CD8-positive, alpha-beta memory T cell (primary cell): Measurements from ENCODE around the gene HEPHL1. TPM values are rescaled to one million over a fixed set of nuclear protein-coding genes. Genes with fewer than 3 reads are reported as not detected.

Source experiments
- CTCF ChIA-PET: fragments of 350-600 bp; sonication (Branson Sonifier 250); formaldehyde crosslinking; loops from one replicate; lab custom pipeline; 2021; ENCODE audit warnings: antibody characterized with exemption; lab: Charles Lee
- POLR2A ChIA-PET: fragments of 350-600 bp; sonication (Branson Sonifier 250); formaldehyde crosslinking; loops from one replicate; lab custom pipeline; 2021; ENCODE audit warnings: antibody characterized with exemption; lab: Charles Lee
- DNase-seq, 5 donors: peaks; one replicate each; pipeline versions ENCODE4 v3.0.0 to v3.0.0-alpha.2; 2020 to 2022; ENCODE audit warnings: mixed read lengths in 1 of 5
- H3K27ac ChIP-seq: one replicate; pipeline ENCODE4 v1.7.0; 2013; ENCODE audit warnings: low read depth, mild to moderate bottlenecking, low read length, moderate library complexity
- H3K27me3 ChIP-seq: 2 replicates; pipeline ENCODE4 v1.7.0; 2013; ENCODE audit warnings: low read length, mild to moderate bottlenecking; ENCODE audit not compliant: insufficient read depth, poor library complexity, severe bottlenecking
- H3K36me3 ChIP-seq: 2 replicates; pipeline ENCODE4 v1.7.0; 2013; ENCODE audit warnings: mild to moderate bottlenecking, low read length, moderate library complexity; ENCODE audit not compliant: insufficient read depth
- H3K4me1 ChIP-seq: 2 replicates; pipeline ENCODE4 v1.7.0; 2013; ENCODE audit warnings: mild to moderate bottlenecking, low read length, moderate library complexity; ENCODE audit not compliant: insufficient read depth
- H3K4me3 ChIP-seq: 2 replicates; pipeline ENCODE4 v1.7.0; 2013; ENCODE audit warnings: mild to moderate bottlenecking, low read length
- H3K9me3 ChIP-seq: 2 replicates; pipeline ENCODE4 v1.7.0; 2013; ENCODE audit warnings: mild to moderate bottlenecking, low read length
- H3K27ac Mint-ChIP-seq, 8 donors: one replicate each; pipeline ENCODE4 v1.8.0; 2020 to 2021; ENCODE audit warnings: mixed read lengths in 8 of 8, mild to moderate bottlenecking in 6 of 8, inconsistent platforms in 3 of 8, moderate library complexity in 3 of 8
- H3K27me3 Mint-ChIP-seq, 2 donors: one replicate each; pipeline ENCODE4 v1.8.0; 2020 to 2021; ENCODE audit warnings: mixed read lengths in 2 of 2, mild to moderate bottlenecking in 1 of 2, moderate library complexity in 1 of 2
- H3K36me3 Mint-ChIP-seq, 3 donors: one replicate each; pipeline ENCODE4 v1.8.0; 2020 to 2021; ENCODE audit warnings: mixed read lengths in 3 of 3, inconsistent platforms in 1 of 3, mild to moderate bottlenecking in 1 of 3
- H3K4me1 Mint-ChIP-seq, 3 donors: one replicate each; pipeline ENCODE4 v1.8.0; 2020 to 2021; ENCODE audit warnings: mixed read lengths in 3 of 3, inconsistent platforms in 1 of 3, mild to moderate bottlenecking in 1 of 3
- H3K4me3 Mint-ChIP-seq, 7 donors: one replicate each; pipeline ENCODE4 v1.8.0; 2020 to 2021; ENCODE audit warnings: mixed read lengths in 7 of 7, mild to moderate bottlenecking in 6 of 7, moderate library complexity in 4 of 7, inconsistent platforms in 2 of 7
- H3K9me3 Mint-ChIP-seq, 5 donors: one replicate each; pipeline ENCODE4 v1.8.0; 2020 to 2022; ENCODE audit warnings: mixed read lengths in 5 of 5, mild to moderate bottlenecking in 3 of 5, moderate library complexity in 2 of 5, inconsistent platforms in 1 of 5
- polyA plus RNA-seq: library from polyadenylated mRNA; unstranded; fragments of 300-500 nt; fragmentation: Illumina TruSeq; gene quantifications from one replicate; pipeline ENCODE4 v1.2.3, GENCODE V29; 2021
- total RNA-seq, 2 experiments: library from RNA; stranded (reverse); gene quantifications; one replicate each; pipeline ENCODE4 v1.2.3, GENCODE V29; 2021

HEPHL1 gene
- total and polyA plus RNA-seq, 3 experiments from 2014 or later = not detected

DNA sequence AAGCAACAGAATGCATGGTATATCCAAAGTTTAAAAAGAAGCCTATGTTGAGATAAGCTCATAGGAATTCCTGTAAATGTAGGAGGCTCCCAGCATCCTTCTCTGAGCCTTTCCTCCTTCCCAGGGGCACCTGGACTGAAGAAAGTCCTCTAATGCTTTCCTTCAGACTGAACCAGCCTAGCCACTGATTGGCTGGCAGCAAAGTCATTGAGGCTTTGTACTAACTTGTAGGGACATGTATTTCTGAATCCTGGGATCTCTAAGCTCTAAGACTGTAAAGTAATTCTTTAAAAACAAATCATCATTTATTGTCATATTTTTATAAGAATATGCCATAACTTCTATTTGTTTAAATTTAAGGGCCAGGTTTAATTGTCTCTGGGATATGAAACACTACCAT, 83.6 kb downstream of the HEPHL1 start:
- H3K36me3 ChIP-seq = no peaks in the 10 kb centered on the region
- peaks cover 0 to 12% (median 0%) of the 10 kb centered on the region in 5 donors for H3K9me3 Mint-ChIP-seq
- H3K36me3 Mint-ChIP-seq = peaks cover 0 to 6% (median 0%) of the 10 kb centered on the region in 3 donors
- H3K27ac Mint-ChIP-seq = no peak overlapping the region
- H3K27me3 ChIP-seq = no peaks in the 10 kb centered on the region
- H3K27ac ChIP-seq = no peak overlapping the region
- H3K27me3 Mint-ChIP-seq = peaks cover 7 to 43% of the 10 kb centered on the region in 2 donors
- no peak for DNase-seq
- ChIA-PET CTCF (no interaction called here), POLR2A (no interaction called here)
- no peaks in the 10 kb centered on the region for H3K9me3 ChIP-seq
- no peaks in the 10 kb centered on the region for H3K4me1 Mint-ChIP-seq
- H3K4me3 Mint-ChIP-seq = no peak overlapping the region
- no peak overlapping the region for H3K4me3 ChIP-seq
- no peaks in the 10 kb centered on the region for H3K4me1 ChIP-seq

DNA sequence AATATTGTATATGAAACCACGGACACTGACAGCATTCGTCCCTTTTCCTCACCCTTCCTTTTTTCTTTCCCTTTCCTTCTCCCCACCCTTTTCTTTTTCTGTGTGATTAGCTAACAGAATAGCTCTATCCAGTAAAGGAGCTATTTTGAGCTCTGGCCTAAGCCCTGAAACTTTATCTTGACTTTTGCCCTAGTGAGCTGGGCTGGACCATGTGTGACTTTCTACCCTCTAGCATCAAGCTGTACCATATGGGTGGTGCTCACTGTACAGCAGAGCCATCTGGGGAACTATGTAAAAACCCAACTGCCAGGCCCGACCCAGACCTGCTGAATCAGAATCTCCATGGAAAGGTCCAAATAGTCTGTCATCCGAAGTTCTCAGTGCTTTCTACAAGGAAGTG, 85.6 kb downstream of the HEPHL1 start:
- POLR2A ChIA-PET = no interaction called here
- H3K36me3 ChIP-seq = no peaks in the 10 kb centered on the region
- no peak overlapping the region for H3K27ac ChIP-seq
- DNase-seq = no peak
- H3K36me3 Mint-ChIP-seq = peaks cover 0 to 10% (median 0%) of the 10 kb centered on the region in 3 donors
- H3K4me3 ChIP-seq = no peak overlapping the region
- CTCF ChIA-PET = no interaction called here
- H3K27me3 Mint-ChIP-seq = peaks cover 11 to 47% of the 10 kb centered on the region in 2 donors
- peaks cover 0 to 5% (median 0%) of the 10 kb centered on the region in 5 donors for H3K9me3 Mint-ChIP-seq
- no peaks in the 10 kb centered on the region for H3K4me1 ChIP-seq
- no peak overlapping the region for H3K27ac Mint-ChIP-seq
- H3K4me1 Mint-ChIP-seq = no peaks in the 10 kb centered on the region
- no peaks in the 10 kb centered on the region for H3K9me3 ChIP-seq
- H3K27me3 ChIP-seq = no peaks in the 10 kb centered on the region
- H3K4me3 Mint-ChIP-seq = no peak overlapping the region

DNA sequence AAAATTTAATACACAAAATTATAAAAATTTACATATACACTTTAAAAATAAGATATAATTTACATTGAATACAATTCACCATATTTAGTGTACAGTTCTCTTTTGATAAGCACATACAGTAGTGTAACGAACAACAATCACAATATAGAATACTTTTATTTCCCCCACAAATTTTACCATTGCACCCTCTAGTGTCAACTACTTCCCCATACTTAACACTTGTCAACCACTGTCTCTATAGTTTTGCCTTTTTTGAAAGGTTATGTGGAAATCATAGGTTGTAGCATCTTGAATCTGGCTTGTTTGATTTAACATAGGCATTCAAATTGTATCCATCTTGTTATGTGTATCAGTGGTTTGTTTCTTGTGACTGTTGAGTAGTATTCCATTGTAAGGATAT, 86.2 kb downstream of the HEPHL1 start:
- H3K9me3 Mint-ChIP-seq = peaks cover 0 to 4% (median 0%) of the 10 kb centered on the region in 5 donors
- H3K27ac ChIP-seq = no peak overlapping the region
- H3K4me1 ChIP-seq = no peaks in the 10 kb centered on the region
- no peaks in the 10 kb centered on the region for H3K9me3 ChIP-seq
- H3K27me3 Mint-ChIP-seq = peaks cover 11 to 46% of the 10 kb centered on the region in 2 donors
- no peaks in the 10 kb centered on the region for H3K4me1 Mint-ChIP-seq
- no peaks in the 10 kb centered on the region for H3K27me3 ChIP-seq
- CTCF ChIA-PET = no interaction called here
- no peaks in the 10 kb centered on the region for H3K36me3 ChIP-seq
- POLR2A ChIA-PET = no interaction called here
- H3K4me3 ChIP-seq = no peak overlapping the region
- no peak overlapping the region for H3K27ac Mint-ChIP-seq
- no peak for DNase-seq
- peaks cover 0 to 10% (median 0%) of the 10 kb centered on the region in 3 donors for H3K36me3 Mint-ChIP-seq
- H3K4me3 Mint-ChIP-seq = no peak overlapping the region

DNA sequence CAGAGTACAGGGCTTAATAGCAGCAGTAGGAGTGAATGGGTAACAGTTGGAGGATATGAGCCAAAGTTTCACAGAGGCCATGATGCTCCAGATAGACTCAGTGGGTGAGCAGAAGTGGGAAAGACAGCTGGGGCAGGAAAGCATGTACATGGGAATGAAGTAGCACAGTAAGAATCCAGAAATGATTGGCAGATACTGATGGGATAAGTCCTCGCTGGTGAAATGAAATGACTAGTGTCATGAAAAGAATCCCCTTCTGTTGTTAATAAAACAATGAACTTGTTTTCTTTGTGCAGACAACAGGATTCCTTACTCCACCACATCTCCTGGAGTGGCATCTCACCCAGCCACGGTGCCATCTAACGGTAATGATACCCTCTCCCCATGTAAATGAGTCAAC, 90.1 kb downstream of the HEPHL1 start:
- Histone ChIP-seq H3K9me3 (no peaks in the 10 kb centered on the region), H3K27me3 (no peaks in the 10 kb centered on the region), H3K27ac (no peak overlapping the region), H3K4me3 (no peak overlapping the region), H3K36me3 (no peaks in the 10 kb centered on the region), H3K4me1 (no peaks in the 10 kb centered on the region)
- Mint-ChIP-seq H3K27ac (no peak overlapping the region), H3K27me3 (peaks cover 10 to 63% of the 10 kb centered on the region in 2 donors), H3K4me1 (no peaks in the 10 kb centered on the region), H3K36me3 (peaks cover 0 to 7% (median 0%) of the 10 kb centered on the region in 3 donors), H3K9me3 (peaks cover 0 to 3% (median 0%) of the 10 kb centered on the region in 5 donors), H3K4me3 (no peak overlapping the region)
- DNase-seq = no peak
- ChIA-PET POLR2A (no interaction called here), CTCF (no interaction called here)

DNA sequence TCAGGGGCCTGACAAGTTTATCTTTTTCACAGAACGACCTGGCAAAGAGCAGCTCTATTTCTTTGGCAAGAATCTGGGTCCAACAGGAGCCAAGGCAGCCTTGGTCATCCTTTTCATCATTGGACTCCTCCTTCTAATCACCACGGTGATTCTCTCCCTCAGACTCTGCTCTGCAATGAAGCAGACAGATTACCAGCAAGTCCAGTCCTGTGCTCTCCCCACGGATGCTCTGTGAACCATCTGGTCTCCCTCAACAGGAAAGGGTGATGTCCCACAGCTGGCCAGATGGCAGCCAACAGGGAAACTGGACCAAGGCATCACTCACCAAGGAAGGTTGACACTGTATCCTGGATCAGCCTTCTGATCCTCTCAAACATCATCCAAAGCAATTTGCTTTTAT, 90.5 kb downstream of the HEPHL1 start:
- DNase-seq = no peak
- H3K4me3 ChIP-seq = no peak overlapping the region

GRCh38 chr11:94112206-94112953, 91.2 kb downstream of the HEPHL1 start:
- Histone ChIP-seq H3K27ac (no peak overlapping the region), H3K4me1 (no peaks in the 10 kb centered on the region), H3K27me3 (no peaks in the 10 kb centered on the region), H3K9me3 (no peaks in the 10 kb centered on the region), H3K4me3 (no peak overlapping the region), H3K36me3 (no peaks in the 10 kb centered on the region)
- no peak overlapping the region for H3K27ac Mint-ChIP-seq
- ChIA-PET CTCF (interaction anchor here (1.4 kb wide), 1 partner anchor 38 kb away, joined by 3 read pairs; no protein-coding TSS in a partner anchor), POLR2A (no interaction called here)
- no peaks in the 10 kb centered on the region for H3K4me1 Mint-ChIP-seq
- no peak overlapping the region for H3K4me3 Mint-ChIP-seq
- H3K36me3 Mint-ChIP-seq = peaks cover 0 to 3% (median 0%) of the 10 kb centered on the region in 3 donors
- H3K9me3 Mint-ChIP-seq = no peaks in the 10 kb centered on the region
- H3K27me3 Mint-ChIP-seq = peaks cover 11 to 62% of the 10 kb centered on the region in 2 donors
- no peak for DNase-seq

More for the DNA sequence above, 90.5 kb downstream of the HEPHL1 start:
- no peak overlapping the region for H3K27ac Mint-ChIP-seq
- ChIA-PET POLR2A (no interaction called here), CTCF (no interaction called here)
- Histone ChIP-seq H3K27ac (no peak overlapping the region), H3K27me3 (no peaks in the 10 kb centered on the region), H3K9me3 (no peaks in the 10 kb centered on the region), H3K36me3 (no peaks in the 10 kb centered on the region), H3K4me1 (no peaks in the 10 kb centered on the region)
- peaks cover 10 to 62% of the 10 kb centered on the region in 2 donors for H3K27me3 Mint-ChIP-seq
- H3K4me1 Mint-ChIP-seq = no peaks in the 10 kb centered on the region
- H3K4me3 Mint-ChIP-seq = no peak overlapping the region
- H3K36me3 Mint-ChIP-seq = peaks cover 0 to 6% (median 0%) of the 10 kb centered on the region in 3 donors
- H3K9me3 Mint-ChIP-seq = peaks cover 0 to 2% (median 0%) of the 10 kb centered on the region in 5 donors

DNA sequence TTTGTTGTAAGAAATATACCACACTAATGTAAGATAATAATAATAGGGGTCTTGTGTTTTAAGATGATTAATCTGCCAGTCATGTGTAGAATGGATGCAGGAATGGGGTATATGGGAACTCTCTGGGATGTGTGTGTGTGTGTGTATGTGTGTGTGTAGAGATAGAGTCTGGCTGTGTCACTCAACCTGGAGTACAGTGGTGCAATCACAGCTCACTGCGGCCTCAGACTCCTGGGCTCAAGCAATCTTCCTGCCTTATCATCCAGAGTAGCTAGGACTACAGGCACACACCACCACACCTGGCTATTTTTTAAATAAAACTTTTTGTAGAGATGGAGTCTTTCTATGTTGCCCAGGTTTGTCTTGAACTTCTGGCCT, 96.0 kb downstream of the HEPHL1 start:
- Mint-ChIP-seq H3K27me3 (peaks cover 7 to 56% of the 10 kb centered on the region in 2 donors), H3K4me3 (no peak overlapping the region), H3K27ac (no peak overlapping the region), H3K36me3 (peaks cover 0 to 3% (median 0%) of the 10 kb centered on the region in 3 donors), H3K4me1 (no peaks in the 10 kb centered on the region), H3K9me3 (no peaks in the 10 kb centered on the region)
- no peak for DNase-seq
- H3K9me3 ChIP-seq = no peaks in the 10 kb centered on the region
- H3K4me1 ChIP-seq = no peaks in the 10 kb centered on the region
- ChIA-PET POLR2A (no interaction called here), CTCF (no interaction called here)
- H3K27me3 ChIP-seq = no peaks in the 10 kb centered on the region
- H3K4me3 ChIP-seq = no peak overlapping the region
- H3K27ac ChIP-seq = no peak overlapping the region
- H3K36me3 ChIP-seq = no peaks in the 10 kb centered on the region

GRCh38 chr11:94117871-94118270, 96.7 kb downstream of the HEPHL1 start:
- no peaks in the 10 kb centered on the region for H3K27me3 ChIP-seq
- CTCF ChIA-PET = no interaction called here
- H3K4me1 ChIP-seq = no peaks in the 10 kb centered on the region
- H3K36me3 ChIP-seq = no peaks in the 10 kb centered on the region
- H3K9me3 ChIP-seq = no peaks in the 10 kb centered on the region
- no peak overlapping the region for H3K4me3 ChIP-seq
- Mint-ChIP-seq H3K27ac (no peak overlapping the region), H3K4me1 (no peaks in the 10 kb centered on the region), H3K27me3 (peaks cover 7 to 51% of the 10 kb centered on the region in 2 donors), H3K9me3 (no peaks in the 10 kb centered on the region), H3K36me3 (peaks cover 0 to 3% (median 0%) of the 10 kb centered on the region in 3 donors), H3K4me3 (no peak overlapping the region)
- no peak for DNase-seq
- H3K27ac ChIP-seq = no peak overlapping the region
- POLR2A ChIA-PET = no interaction called here
